ENCODE measurements around the gene KIFC3.
"Not testable (repeated sequence)": the region's sequence is repeated elsewhere in the genome, so short reads cannot be mapped to it uniquely, and the experiment has no call there.

Gene KIFC3

DNA sequence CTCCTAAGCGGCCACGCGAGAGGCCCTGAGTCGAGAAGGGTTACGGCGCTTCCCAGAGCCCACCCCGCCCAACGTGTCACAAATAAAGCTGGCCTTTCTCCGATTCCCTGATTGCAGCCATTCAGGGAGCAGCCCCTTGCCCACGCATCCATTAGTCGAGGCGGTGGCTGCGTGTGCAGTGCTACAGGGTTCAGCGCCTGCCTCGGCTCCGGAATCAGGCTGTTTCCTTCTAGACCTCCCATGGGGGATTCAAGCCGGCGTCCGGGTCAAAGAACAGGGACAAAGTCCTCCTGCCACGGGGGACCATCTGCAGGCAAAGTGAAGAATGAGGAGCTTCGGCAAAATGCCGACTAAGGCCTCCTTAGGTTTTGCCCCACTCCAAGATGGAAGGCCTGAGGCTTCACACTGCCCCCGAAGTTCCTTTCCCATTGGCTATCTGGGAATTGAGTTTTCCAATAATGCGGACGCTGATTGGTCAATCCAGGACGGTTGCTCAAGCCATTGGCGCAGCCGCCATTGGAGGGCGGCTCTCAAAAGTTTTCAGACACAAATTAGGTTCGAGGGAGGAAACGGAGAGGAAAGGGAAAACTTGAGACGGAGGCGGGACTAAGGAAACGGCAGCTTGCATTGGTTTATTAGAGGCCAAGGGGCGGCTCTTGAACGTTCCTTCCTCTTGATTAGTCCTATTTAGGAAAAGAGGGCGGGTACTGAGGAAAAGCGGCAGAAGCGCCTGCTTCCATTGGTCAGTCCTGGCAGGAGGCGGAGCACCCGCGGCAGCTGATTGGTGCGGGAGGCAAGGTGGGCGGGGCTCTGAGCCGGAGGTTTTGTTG lies 67.2 kb downstream of the KIFC3 start:
- peaks cover 6% of the 10 kb centered on the region for H3K9me3 ChIP-seq (ENCODE audit: control insufficient read depth, low read length)
- peak overlapping the region; percentile 81 for H3K4me3 ChIP-seq (ENCODE audit: extremely low read depth, insufficient read depth, low read length, poor library complexity, severe bottlenecking)
- peaks cover 11% of the 10 kb centered on the region for H3K4me1 ChIP-seq (ENCODE audit: control insufficient read depth, insufficient read depth, low read length, poor library complexity, severe bottlenecking)
- H3K36me3 ChIP-seq (ENCODE audit: control insufficient read depth, insufficient read depth, low read length) = peaks cover 13% of the 10 kb centered on the region
- peak overlapping the region; percentile 93 for H3K27ac ChIP-seq (ENCODE audit: low read depth, low read length, severe bottlenecking)
- 2% methylated on average over 38 to 39 of the region's 45 CpGs for WGBS, 2 experiments (ENCODE audit: insufficient coverage in 2 of 2)

DNA sequence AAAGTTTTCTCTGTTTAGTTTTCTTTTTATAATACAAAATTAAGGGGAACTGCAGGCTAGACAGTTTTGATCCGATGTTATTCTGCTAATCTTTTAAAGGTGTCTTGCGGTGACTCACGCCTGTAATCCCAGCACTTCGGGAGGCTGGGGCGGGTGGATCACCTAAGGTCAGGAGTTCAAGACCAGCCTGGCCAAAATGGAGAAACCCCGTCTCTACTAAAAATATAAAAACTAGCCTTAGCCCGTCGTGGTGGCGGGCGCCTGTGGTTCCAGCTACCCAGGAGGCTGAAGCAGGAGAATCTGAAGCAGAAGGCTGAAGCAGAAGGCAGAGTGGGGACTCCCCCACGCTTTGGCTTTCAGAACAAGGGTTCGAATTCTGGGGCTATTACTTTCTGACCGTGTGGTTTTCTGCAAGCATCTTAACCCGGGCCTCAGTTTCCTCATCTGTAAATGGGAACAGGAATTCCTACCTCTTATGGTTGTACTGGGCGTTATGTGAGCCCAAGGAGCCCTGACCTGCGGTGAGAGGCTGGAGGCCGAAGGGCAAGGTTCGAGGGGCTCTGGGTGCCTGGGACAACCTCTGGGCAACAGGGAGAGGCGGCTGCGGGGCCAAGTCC lies 67.9 kb downstream of the KIFC3 start:
- Histone ChIP-seq H3K27ac (ENCODE audit: low read depth, low read length, severe bottlenecking) (peak overlapping the region; percentile 93), H3K36me3 (ENCODE audit: control insufficient read depth, insufficient read depth, low read length) (peaks cover 13% of the 10 kb centered on the region)

DNA sequence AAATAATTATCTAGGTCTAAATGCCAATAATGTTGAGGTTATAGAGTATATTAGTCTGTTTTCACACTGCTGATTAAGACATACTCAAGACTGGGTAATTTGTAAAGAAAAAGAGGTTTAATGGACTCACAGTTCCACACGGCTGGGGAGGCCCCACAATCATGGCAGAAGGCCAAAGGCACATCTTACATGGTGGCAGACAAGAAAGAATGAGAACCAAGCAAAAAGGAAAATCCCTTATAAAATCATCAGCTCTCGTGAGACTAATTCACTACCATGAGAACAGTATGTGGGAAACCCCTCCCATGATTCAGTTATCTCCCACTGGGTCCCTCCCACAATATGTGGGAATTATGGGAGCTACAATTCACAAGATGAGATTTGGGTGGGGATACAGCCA lies 69.6 kb downstream of the KIFC3 start:
- H3K4me3 ChIP-seq (ENCODE audit: extremely low read depth, insufficient read depth, low read length, poor library complexity, severe bottlenecking) = no peak overlapping the region
- WGBS, 2 experiments (ENCODE audit: insufficient coverage in 2 of 2) = 80% methylated on average over 2 of the region's 2 CpGs; no CpG with 5 or more reads in 1 of the 2 experiments
- peaks cover 6% of the 10 kb centered on the region for H3K9me3 ChIP-seq (ENCODE audit: control insufficient read depth, low read length)
- peaks cover 10% of the 10 kb centered on the region for H3K36me3 ChIP-seq (ENCODE audit: control insufficient read depth, insufficient read depth, low read length)
- peaks cover 11% of the 10 kb centered on the region for H3K4me1 ChIP-seq (ENCODE audit: control insufficient read depth, insufficient read depth, low read length, poor library complexity, severe bottlenecking)
- H3K27ac ChIP-seq (ENCODE audit: low read depth, low read length, severe bottlenecking) = no peak overlapping the region

More for the DNA sequence above, 67.9 kb downstream of the KIFC3 start:
- Histone ChIP-seq H3K4me3 (ENCODE audit: extremely low read depth, insufficient read depth, low read length, poor library complexity, severe bottlenecking) (peak overlapping the region; percentile 81), H3K4me1 (ENCODE audit: control insufficient read depth, insufficient read depth, low read length, poor library complexity, severe bottlenecking) (peaks cover 11% of the 10 kb centered on the region), H3K9me3 (ENCODE audit: control insufficient read depth, low read length) (peaks cover 6% of the 10 kb centered on the region)
- WGBS, 2 experiments (ENCODE audit: insufficient coverage in 2 of 2) = 64 to 72% methylated on average over 16 to 19 of the region's 20 CpGs

DNA sequence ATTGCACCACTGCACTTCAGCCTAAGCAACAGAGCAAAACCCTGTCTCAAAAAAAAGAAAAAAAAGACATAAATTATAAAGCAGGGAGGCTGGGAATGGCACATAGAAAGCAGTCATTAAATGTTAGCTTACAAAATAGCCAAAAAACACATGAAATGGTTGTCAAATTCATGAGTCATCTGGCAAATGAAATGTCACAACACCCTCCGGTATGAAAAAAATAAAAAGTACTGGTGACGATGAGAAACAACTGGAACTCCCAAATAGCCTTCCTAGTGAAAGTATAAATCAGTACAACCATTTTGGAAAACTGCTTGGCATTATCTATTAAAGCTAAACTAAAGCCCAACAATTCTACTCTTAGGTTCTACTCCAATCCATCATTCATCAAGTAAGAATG lies 70.3 kb downstream of the KIFC3 start:
- H3K4me1 ChIP-seq (ENCODE audit: control insufficient read depth, insufficient read depth, low read length, poor library complexity, severe bottlenecking) = peaks cover 6% of the 10 kb centered on the region
- 100% methylated on average over 2 of the region's 2 CpGs; no CpG with 5 or more reads in 1 of the 2 experiments for WGBS, 2 experiments (ENCODE audit: insufficient coverage in 2 of 2)
- no peak overlapping the region for H3K4me3 ChIP-seq (ENCODE audit: extremely low read depth, insufficient read depth, low read length, poor library complexity, severe bottlenecking)
- H3K36me3 ChIP-seq (ENCODE audit: control insufficient read depth, insufficient read depth, low read length) = peaks cover 4% of the 10 kb centered on the region
- H3K9me3 ChIP-seq (ENCODE audit: control insufficient read depth, low read length) = peaks cover 6% of the 10 kb centered on the region
- H3K27ac ChIP-seq (ENCODE audit: low read depth, low read length, severe bottlenecking) = no peak overlapping the region

DNA sequence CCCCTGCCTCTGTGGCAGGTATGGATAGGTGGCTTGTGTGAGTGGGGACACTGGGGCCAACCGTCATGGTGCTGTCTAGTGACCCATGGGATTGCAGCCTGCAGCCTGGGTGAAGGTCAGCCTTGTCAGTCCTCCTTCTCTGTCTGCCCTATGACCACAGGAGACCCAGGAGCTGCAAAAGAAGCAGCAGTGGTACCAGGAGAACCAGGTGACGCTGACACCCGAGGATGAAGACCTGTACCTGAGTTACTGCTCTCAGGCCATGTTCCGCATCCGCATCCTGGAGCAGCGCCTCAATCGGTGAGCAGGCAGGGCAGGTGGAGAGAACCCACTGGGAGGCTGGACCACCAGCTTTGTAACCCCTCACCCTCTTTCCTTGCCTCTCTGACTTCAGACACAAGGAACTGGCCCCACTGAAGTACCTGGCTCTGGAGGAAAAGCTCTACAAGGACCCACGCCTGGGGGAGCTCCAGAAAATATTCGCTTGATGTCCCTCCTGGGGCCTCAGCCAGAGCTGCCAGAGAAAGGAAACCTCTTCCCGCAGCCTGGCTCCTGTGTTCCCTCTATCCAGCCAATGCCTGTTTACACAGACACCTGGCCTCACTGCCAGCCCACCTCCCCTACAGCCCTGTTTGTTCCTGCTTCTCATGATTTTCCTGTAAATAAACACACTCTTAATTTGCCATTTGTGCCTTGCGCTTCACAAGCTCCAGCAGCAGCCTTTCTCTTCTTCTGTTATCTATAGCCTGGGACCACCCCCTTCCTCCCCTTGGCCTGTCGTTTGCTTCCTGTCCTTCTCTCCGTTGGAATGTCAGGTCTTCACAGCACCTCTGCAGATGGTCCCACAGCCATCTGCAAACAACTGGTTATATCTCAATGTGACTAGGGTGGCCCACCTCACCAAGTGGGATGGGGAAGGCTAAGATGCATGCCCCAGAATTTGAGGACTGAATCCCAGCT lies 71.2 kb downstream of the KIFC3 start:
- H3K4me1 ChIP-seq (ENCODE audit: control insufficient read depth, insufficient read depth, low read length, poor library complexity, severe bottlenecking) = peaks cover 4% of the 10 kb centered on the region
- 73 to 79% methylated on average over 10 to 13 of the region's 13 CpGs for WGBS, 2 experiments (ENCODE audit: insufficient coverage in 2 of 2)
- H3K4me3 ChIP-seq (ENCODE audit: extremely low read depth, insufficient read depth, low read length, poor library complexity, severe bottlenecking) = no peak overlapping the region
- H3K9me3 ChIP-seq (ENCODE audit: control insufficient read depth, low read length) = peaks cover 6% of the 10 kb centered on the region
- H3K36me3 ChIP-seq (ENCODE audit: control insufficient read depth, insufficient read depth, low read length) = peaks cover 2% of the 10 kb centered on the region
- no peak overlapping the region for H3K27ac ChIP-seq (ENCODE audit: low read depth, low read length, severe bottlenecking)

DNA sequence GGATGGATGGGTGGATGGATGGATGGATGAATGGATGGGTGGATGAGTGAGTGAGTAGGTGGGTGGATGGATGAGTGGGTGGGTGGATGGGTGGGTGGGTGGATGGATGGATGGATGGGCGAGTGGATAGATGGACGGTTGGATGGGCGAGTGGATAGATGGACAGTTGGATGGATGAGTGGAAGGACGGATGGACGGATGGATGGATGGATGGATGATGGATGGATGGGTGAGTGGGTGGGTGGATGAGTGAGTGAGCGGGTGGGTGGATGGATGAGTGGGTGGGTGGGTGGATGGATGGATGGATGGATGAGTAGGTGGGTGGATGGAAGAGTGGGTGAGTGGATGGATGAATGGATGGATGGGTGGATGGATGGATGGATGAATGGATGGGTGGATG lies 72.4 kb downstream of the KIFC3 start:
- not testable (repeated sequence) for H3K4me3 ChIP-seq (ENCODE audit: extremely low read depth, insufficient read depth, low read length, poor library complexity, severe bottlenecking); H3K36me3 ChIP-seq (ENCODE audit: control insufficient read depth, insufficient read depth, low read length); H3K9me3 ChIP-seq (ENCODE audit: control insufficient read depth, low read length); H3K4me1 ChIP-seq (ENCODE audit: control insufficient read depth, insufficient read depth, low read length, poor library complexity, severe bottlenecking); H3K27ac ChIP-seq (ENCODE audit: low read depth, low read length, severe bottlenecking)
- 83 to 93% methylated on average over 4 to 6 of the region's 6 CpGs for WGBS, 2 experiments (ENCODE audit: insufficient coverage in 2 of 2)

DNA sequence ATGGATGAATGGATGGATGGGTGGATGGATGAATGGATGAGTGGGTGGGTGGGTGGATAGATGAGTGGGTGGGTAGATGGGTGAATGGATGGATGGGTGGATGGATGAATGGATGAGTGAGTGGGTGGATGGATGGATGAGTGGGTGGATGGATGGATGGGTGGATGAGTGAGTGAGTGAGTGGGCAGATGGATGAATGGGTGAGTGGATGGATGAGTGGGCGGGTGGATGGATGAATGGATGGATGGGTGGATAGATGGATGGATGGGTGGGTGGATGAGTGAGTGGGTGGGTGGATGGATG lies 73.2 kb downstream of the KIFC3 start:
- peaks cover 2% of the 10 kb centered on the region for H3K36me3 ChIP-seq (ENCODE audit: control insufficient read depth, insufficient read depth, low read length)
- no peak overlapping the region for H3K27ac ChIP-seq (ENCODE audit: low read depth, low read length, severe bottlenecking)
- peaks cover 4% of the 10 kb centered on the region for H3K4me1 ChIP-seq (ENCODE audit: control insufficient read depth, insufficient read depth, low read length, poor library complexity, severe bottlenecking)
- H3K9me3 ChIP-seq (ENCODE audit: control insufficient read depth, low read length) = peaks cover 6% of the 10 kb centered on the region
- WGBS, 2 experiments (ENCODE audit: insufficient coverage in 2 of 2) = 80 to 83% methylated on average over 1 of the region's 1 CpG
- H3K4me3 ChIP-seq (ENCODE audit: extremely low read depth, insufficient read depth, low read length, poor library complexity, severe bottlenecking) = no peak overlapping the region

DNA sequence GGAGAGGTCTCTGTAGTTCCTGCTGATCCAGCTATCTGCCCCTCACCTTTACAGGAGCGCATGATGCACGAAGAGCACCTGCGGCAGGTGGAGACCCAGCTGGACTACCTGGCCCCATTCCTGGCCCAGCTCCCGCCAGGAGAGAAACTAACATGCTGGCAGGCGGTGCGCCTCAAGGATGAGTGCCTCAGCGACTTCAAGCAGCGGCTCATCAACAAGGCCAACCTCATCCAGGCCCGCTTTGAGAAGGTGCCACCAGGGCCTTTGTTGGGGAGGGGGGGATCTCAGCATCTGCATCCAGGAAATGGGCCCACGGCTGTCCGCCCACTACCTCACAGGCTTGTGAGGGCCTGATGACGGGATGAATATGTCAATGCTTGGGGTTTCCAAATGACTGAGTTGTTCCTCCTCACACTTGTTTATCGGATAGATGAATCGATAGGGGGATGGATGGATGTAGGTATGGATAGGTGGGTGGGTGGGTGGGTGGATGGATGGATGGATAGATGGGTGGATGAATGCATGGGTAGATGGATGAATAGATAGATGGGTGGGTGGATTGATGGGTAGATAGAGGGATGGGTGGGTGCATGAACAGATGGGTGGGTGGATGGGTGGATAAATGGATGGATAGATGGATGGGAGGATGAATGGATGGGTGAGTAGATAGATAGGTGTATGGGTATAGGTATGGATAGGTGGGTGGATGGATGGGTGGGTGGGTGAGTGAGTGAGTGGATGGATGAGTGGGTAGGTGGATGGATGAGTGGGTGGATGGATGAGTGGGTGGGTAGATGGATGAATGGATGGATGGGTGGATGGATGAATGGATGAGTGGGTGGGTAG lies 73.7 kb downstream of the KIFC3 start:
- H3K9me3 ChIP-seq (ENCODE audit: control insufficient read depth, low read length) = peaks cover 5% of the 10 kb centered on the region
- H3K36me3 ChIP-seq (ENCODE audit: control insufficient read depth, insufficient read depth, low read length) = no peaks in the 10 kb centered on the region
- no peak overlapping the region for H3K27ac ChIP-seq (ENCODE audit: low read depth, low read length, severe bottlenecking)
- WGBS, 2 experiments (ENCODE audit: insufficient coverage in 2 of 2) = 90 to 94% methylated on average over 11 of the region's 14 CpGs
- no peak overlapping the region for H3K4me3 ChIP-seq (ENCODE audit: extremely low read depth, insufficient read depth, low read length, poor library complexity, severe bottlenecking)
- peaks cover 4% of the 10 kb centered on the region for H3K4me1 ChIP-seq (ENCODE audit: control insufficient read depth, insufficient read depth, low read length, poor library complexity, severe bottlenecking)

DNA sequence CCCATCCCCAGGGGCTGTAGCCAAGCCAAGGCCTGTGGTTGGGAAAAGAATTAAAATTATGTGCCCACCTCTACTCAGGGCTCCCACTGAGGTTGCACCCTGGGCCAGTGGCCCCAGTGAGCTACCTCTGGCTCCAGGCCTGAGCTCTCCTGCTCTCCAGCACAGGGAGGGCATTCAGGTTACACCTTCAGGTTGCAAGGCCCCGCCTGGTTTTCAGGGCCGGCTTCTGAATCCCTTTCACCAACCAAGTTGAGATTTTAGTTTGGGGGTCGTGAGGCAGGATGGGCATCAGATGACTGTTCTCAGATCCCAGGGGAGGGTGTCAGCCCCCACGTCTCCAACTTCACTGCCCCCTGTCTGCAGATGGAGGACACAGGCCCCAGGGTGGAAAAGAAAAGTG lies 74.7 kb downstream of the KIFC3 start:
- no peak overlapping the region for H3K4me3 ChIP-seq (ENCODE audit: extremely low read depth, insufficient read depth, low read length, poor library complexity, severe bottlenecking)
- H3K4me1 ChIP-seq (ENCODE audit: control insufficient read depth, insufficient read depth, low read length, poor library complexity, severe bottlenecking) = peaks cover 4% of the 10 kb centered on the region
- no peaks in the 10 kb centered on the region for H3K9me3 ChIP-seq (ENCODE audit: control insufficient read depth, low read length)
- WGBS, 2 experiments (ENCODE audit: insufficient coverage in 2 of 2) = 60% methylated on average over 1 of the region's 4 CpGs; no CpG with 5 or more reads in 1 of the 2 experiments
- no peak overlapping the region for H3K27ac ChIP-seq (ENCODE audit: low read depth, low read length, severe bottlenecking)
- no peaks in the 10 kb centered on the region for H3K36me3 ChIP-seq (ENCODE audit: control insufficient read depth, insufficient read depth, low read length)

DNA sequence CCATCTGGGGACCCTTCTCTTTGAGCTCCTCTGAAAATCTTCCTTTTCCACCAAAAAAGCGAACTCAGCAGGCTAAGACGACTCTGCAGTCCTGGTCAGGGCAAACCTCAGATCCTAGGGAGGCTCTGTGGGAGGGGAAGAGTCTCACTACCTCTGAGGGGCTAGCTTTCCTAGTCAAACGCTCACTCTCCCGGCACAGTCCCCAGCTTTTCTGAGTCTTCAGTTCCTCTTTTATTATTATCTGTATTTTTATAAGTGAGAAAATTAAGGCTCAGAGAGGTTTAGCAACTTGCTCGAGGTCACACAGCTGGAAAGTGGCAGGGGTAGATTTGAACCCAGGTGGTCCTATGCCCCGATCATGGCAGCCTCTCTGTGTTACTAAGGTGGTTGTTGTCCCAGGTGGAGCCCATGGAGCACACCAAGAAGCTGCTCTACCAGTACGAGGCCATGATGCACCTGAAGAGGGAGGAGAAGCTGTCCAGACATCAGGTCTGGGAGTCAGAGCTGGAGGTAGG lies 75.8 kb downstream of the KIFC3 start:
- WGBS, 2 experiments (ENCODE audit: insufficient coverage in 2 of 2) = 87 to 91% methylated on average over 3 to 4 of the region's 7 CpGs
- H3K27ac ChIP-seq (ENCODE audit: low read depth, low read length, severe bottlenecking) = no peak overlapping the region
- no peaks in the 10 kb centered on the region for H3K36me3 ChIP-seq (ENCODE audit: control insufficient read depth, insufficient read depth, low read length)
- no peak overlapping the region for H3K4me3 ChIP-seq (ENCODE audit: extremely low read depth, insufficient read depth, low read length, poor library complexity, severe bottlenecking)
- H3K9me3 ChIP-seq (ENCODE audit: control insufficient read depth, low read length) = no peaks in the 10 kb centered on the region
- peaks cover 4% of the 10 kb centered on the region for H3K4me1 ChIP-seq (ENCODE audit: control insufficient read depth, insufficient read depth, low read length, poor library complexity, severe bottlenecking)

All from mesodermal cell (in vitro differentiated cells).